SU-DHL-6 (cell line): Measurements from ENCODE around the gene CRY2.

Experiments
- H2AFZ ChIP-seq: fragments of 200-600 bp; sonication (generic); 2 replicates; pipeline ENCODE4 v1.6.1; 2014; ENCODE audit warnings: low read depth, mild to moderate bottlenecking, moderate library complexity, mixed read lengths, antibody characterized with exemption, low read length; ENCODE audit not compliant: severe bottlenecking
- H3F3A ChIP-seq: fragments of 200-600 bp; shearing (Covaris generic); 2 replicates; pipeline ENCODE4 v1.6.0; 2016; ENCODE audit warnings: antibody characterized with exemption, mild to moderate bottlenecking; ENCODE audit not compliant: insufficient read depth
- H3K27ac ChIP-seq: fragments of 200-600 bp; sonication (generic); 2 replicates; pipeline ENCODE4 v1.5.1; 2016; ENCODE audit warnings: low read depth, mild to moderate bottlenecking, low read length, moderate library complexity, mixed read lengths
- H3K27me3 ChIP-seq: fragments of 200-600 bp; sonication (generic), shearing (Covaris generic); 2 replicates; pipeline ENCODE4 v1.6.0; 2014; ENCODE audit warnings: mild to moderate bottlenecking, low read length
- H3K36me3 ChIP-seq: fragments of 200-600 bp; sonication (generic); 2 replicates; pipeline ENCODE4 v1.6.1; 2014; ENCODE audit warnings: mild to moderate bottlenecking, low read length, mixed read lengths
- H3K4me2 ChIP-seq: fragments of 300-600, 200-600 bp; shearing (Covaris generic), sonication (generic); 2 replicates; pipeline ENCODE4 v1.6.0; 2014; ENCODE audit warnings: low read length, low read depth, mild to moderate bottlenecking; ENCODE audit not compliant: poor library complexity, severe bottlenecking
- H3K4me3 ChIP-seq: fragments of 200-600 bp; sonication (generic); 2 replicates; pipeline ENCODE4 v1.5.1; 2014; ENCODE audit warnings: antibody characterized with exemption, low read length, mild to moderate bottlenecking, mixed read lengths; ENCODE audit not compliant: insufficient read depth, poor library complexity, severe bottlenecking
- H3K79me2 ChIP-seq: fragments of 200-600 bp; sonication (generic); 2 replicates; pipeline ENCODE4 v1.6.1; 2014; ENCODE audit warnings: mild to moderate bottlenecking, low read length, moderate library complexity; ENCODE audit not compliant: insufficient read depth
- H3K9ac ChIP-seq: fragments of 200-600 bp; sonication (generic); 2 replicates; pipeline ENCODE4 v1.7.0; 2014; ENCODE audit warnings: mild to moderate bottlenecking, low read length
- H3K9me2 ChIP-seq: fragments of 200-600 bp; sonication (generic); replicated peaks from 2 replicates; pipeline ENCODE4 v1.6.1; 2014; ENCODE audit warnings: low read length; ENCODE audit not compliant: insufficient read depth
- H3K9me3 ChIP-seq: fragments of 200-600 bp; sonication (generic); 2 replicates; pipeline ENCODE4 v1.6.1; 2014; ENCODE audit warnings: low read length, mixed read lengths; ENCODE audit not compliant: insufficient read depth
- H4K20me1 ChIP-seq: fragments of 200-600 bp; sonication (generic); 2 replicates; pipeline ENCODE4 v1.6.1; 2014; ENCODE audit warnings: low read depth, mild to moderate bottlenecking, antibody characterized with exemption, low read length, moderate library complexity, mixed read lengths
- EZH2phosphoT487 ChIP-seq: fragments of 200-600 bp; sonication (generic), shearing (Covaris generic); conservative IDR thresholded peaks from 2 replicates; pipeline ENCODE4 v1.6.1; 2018; ENCODE audit warnings: mild to moderate bottlenecking, antibody characterized with exemption, low read length, moderate library complexity, mixed read lengths
- TF ChIP-seq, protein P1 (sequence below): fragments of 200-600 bp; sonication (generic); IDR thresholded peaks from one replicate; pipeline ENCODE4 v1.5.1; 2017; ENCODE audit warnings: antibody characterized with exemption, mild to moderate bottlenecking, low read length, moderate library complexity; ENCODE audit not compliant: insufficient read depth, poor library complexity, severe bottlenecking

The CRY2 gene

DNA sequence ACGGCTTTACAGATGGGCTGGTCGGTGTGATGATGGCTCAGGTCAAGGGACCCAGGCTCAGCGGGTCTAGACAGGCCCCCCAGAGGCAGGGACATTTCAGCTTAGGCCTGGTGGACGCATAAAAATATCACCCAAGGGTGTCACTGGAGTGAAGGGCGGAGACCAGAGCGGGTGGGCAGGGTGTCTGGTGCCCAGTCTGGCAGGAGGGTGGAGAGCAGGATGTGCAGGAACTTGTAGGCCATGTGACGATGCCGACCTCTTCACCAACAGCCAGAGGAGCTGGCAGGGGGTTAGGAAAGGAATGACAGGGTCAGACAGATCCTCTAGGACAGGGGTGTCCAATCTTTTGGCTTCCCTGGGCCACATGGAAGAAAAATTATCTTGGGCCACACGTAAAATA, 42.7 kb downstream of the CRY2 start:
- Histone ChIP-seq H3K27me3 (no peaks in the 10 kb centered on the region), H3K9ac (no peak overlapping the region), H3K27ac (no peak overlapping the region), H3K36me3 (no peaks in the 10 kb centered on the region), H3K79me2 (no peaks in the 10 kb centered on the region), H3K9me2 (no peaks in the 10 kb centered on the region), H2AFZ (no peak overlapping the region), H3K4me3 (no peak overlapping the region), H3K9me3 (no peaks in the 10 kb centered on the region), H3F3A (no peaks in the 10 kb centered on the region), H4K20me1 (no peaks in the 10 kb centered on the region), H3K4me2 (no peak overlapping the region)
- TF ChIP-seq, protein P1, sequence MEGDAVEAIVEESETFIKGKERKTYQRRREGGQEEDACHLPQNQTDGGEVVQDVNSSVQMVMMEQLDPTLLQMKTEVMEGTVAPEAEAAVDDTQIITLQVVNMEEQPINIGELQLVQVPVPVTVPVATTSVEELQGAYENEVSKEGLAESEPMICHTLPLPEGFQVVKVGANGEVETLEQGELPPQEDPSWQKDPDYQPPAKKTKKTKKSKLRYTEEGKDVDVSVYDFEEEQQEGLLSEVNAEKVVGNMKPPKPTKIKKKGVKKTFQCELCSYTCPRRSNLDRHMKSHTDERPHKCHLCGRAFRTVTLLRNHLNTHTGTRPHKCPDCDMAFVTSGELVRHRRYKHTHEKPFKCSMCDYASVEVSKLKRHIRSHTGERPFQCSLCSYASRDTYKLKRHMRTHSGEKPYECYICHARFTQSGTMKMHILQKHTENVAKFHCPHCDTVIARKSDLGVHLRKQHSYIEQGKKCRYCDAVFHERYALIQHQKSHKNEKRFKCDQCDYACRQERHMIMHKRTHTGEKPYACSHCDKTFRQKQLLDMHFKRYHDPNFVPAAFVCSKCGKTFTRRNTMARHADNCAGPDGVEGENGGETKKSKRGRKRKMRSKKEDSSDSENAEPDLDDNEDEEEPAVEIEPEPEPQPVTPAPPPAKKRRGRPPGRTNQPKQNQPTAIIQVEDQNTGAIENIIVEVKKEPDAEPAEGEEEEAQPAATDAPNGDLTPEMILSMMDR, result no peak
- no peak for TF ChIP-seq EZH2phosphoT487

DNA sequence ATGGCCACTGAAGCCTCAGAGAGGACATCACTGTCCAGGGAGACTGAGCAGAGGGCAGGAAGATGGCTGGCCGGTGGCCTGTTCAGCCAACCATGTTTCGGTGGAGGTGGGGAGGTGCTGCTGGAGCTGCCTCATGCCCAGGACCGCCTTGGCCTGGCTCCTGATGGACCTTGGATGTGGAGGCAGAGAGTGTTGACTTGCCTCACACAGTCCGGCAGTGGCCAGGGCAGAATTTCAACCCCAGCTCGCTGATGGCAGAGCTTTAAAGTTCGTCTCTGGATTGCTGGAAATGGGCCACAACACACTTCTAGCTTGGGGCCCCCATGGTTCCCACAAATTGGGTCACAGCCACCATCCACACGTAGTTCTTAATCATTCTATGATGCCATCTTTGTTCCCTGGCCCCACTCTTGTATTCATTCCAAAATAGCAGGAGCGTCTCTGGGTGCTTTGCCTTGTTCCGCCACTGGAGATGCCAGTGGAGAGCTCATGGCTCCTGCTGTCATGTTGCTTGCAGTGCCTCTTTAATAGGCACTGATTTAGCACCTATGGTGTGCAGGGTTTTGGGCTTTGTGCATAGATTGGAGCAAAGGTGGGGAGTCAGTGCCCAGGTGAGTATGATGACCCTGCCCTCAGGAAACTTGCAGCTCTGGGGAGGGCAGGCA, 43.7 kb downstream of the CRY2 start:
- H3K4me2 ChIP-seq, result no peak overlapping the region
- no peak overlapping the region for H3K9ac ChIP-seq
- H3K9me2 ChIP-seq, result no peaks in the 10 kb centered on the region
- no peaks in the 10 kb centered on the region for H3K79me2 ChIP-seq
- no peaks in the 10 kb centered on the region for H4K20me1 ChIP-seq
- H3K9me3 ChIP-seq, result no peaks in the 10 kb centered on the region
- H3K27ac ChIP-seq, result no peak overlapping the region
- no peaks in the 10 kb centered on the region for H3F3A ChIP-seq
- H3K36me3 ChIP-seq, result no peaks in the 10 kb centered on the region
- H3K4me3 ChIP-seq, result no peak overlapping the region
- no peaks in the 10 kb centered on the region for H3K27me3 ChIP-seq
- TF ChIP-seq EZH2phosphoT487, result no peak
- TF ChIP-seq, protein P1, result no peak
- no peak overlapping the region for H2AFZ ChIP-seq

DNA sequence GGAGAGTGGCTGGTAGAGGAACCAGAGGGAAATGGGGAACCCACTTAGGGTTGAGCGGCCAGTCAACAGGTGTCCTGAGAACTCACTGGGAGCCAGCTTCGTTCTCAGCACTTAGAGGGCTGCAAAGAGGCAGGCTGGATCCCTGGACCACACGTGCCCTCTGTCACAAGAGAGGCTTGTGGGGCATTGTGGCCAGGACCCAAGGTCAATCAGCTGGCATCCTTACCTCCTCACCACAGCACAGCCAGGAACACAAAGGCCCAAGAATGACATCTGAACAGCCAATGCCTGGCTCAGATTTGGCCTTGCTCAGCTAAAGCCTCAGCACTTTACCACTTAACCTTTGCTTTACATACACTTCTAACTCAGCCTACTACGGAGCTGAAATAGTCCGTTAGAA, 45.6 kb downstream of the CRY2 start:
- H3K36me3 ChIP-seq, result no peaks in the 10 kb centered on the region
- TF ChIP-seq, protein P1, result no peak
- no peak for TF ChIP-seq EZH2phosphoT487
- H3K79me2 ChIP-seq, result no peaks in the 10 kb centered on the region
- no peaks in the 10 kb centered on the region for H3K9me3 ChIP-seq
- no peak overlapping the region for H3K4me2 ChIP-seq
- no peaks in the 10 kb centered on the region for H4K20me1 ChIP-seq
- no peak overlapping the region for H3K27ac ChIP-seq
- H3K9me2 ChIP-seq, result no peaks in the 10 kb centered on the region
- no peaks in the 10 kb centered on the region for H3K27me3 ChIP-seq
- no peak overlapping the region for H3K9ac ChIP-seq
- H3K4me3 ChIP-seq, result no peak overlapping the region
- H3F3A ChIP-seq, result no peaks in the 10 kb centered on the region
- no peak overlapping the region for H2AFZ ChIP-seq
